HAP-1 (cell line): ENCODE results near the gene FBLN1.
"Not testable (repeated sequence)": the region's sequence is repeated elsewhere in the genome, so short reads cannot be mapped to it uniquely, and the experiment has no call there.

Experiments
- DNase-seq, 2 experiments: peaks; one replicate each; pipeline ENCODE4 v3.0.0-alpha.2; 2016 to 2020; ENCODE audit warnings: low spot score in 2 of 2
- H3K27me3 ChIP-seq: fragments of 250-450 bp; sonication (Bioruptor Pico); 2 replicates; pipeline ENCODE4 v1.5.1; 2020; ENCODE audit warnings: low read depth, mild to moderate bottlenecking, moderate library complexity
- H3K36me3 ChIP-seq: fragments of 250-450 bp; sonication (Bioruptor Pico); replicated peaks from 2 replicates; pipeline ENCODE4 v1.5.1; 2020; ENCODE audit warnings: mild to moderate bottlenecking
- H3K4me1 ChIP-seq: fragments of 250-450 bp; sonication (Bioruptor Pico); 2 replicates; pipeline ENCODE4 v1.5.1; 2020; ENCODE audit warnings: mild to moderate bottlenecking
- H3K4me3 ChIP-seq: fragments of 250-450 bp; sonication (Bioruptor Pico); 2 replicates; pipeline ENCODE4 v1.5.1; 2020; ENCODE audit warnings: mild to moderate bottlenecking, moderate library complexity
- H3K9me3 ChIP-seq: fragments of 250-450 bp; sonication (Bioruptor Pico); 2 replicates; pipeline ENCODE4 v1.5.1; 2020; ENCODE audit warnings: mild to moderate bottlenecking, moderate library complexity
- in situ Hi-C: fragments of 300-500 bp; cut with MboI; formaldehyde crosslinking; loops from 3 replicates; pipeline ENCODE4 v1.14.3; 2020; ENCODE audit warnings: low sequenced_read_pairs, inconsistent platforms, mixed read lengths

The FBLN1 gene

DNA sequence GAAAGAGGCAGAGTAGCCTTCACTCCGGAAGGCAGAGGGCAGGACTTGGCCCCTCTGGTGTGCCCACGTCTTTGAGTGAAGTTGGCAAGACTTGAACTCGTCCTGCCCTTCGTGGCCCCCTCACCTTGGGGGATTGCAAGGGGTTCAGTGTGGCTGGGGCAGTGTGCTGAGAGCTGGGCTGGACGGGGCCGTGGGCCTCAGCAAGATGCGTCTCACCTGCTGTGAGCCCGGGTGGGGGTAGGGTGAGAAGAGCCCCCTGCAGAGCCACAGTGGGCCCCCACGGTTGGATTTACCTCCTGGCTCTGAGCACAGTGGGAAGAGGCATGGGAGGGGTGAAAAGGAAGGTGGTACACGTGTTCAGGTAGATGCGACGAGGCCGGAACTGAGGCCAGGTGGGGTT is 87.6 kb downstream of the FBLN1 start:
- DNase-seq: no peak
- H3K36me3 ChIP-seq: no peaks in the 10 kb centered on the region
- no peaks in the 10 kb centered on the region for H3K27me3 ChIP-seq
- H3K9me3 ChIP-seq: no peaks in the 10 kb centered on the region
- no peaks in the 10 kb centered on the region for H3K4me1 ChIP-seq
- in situ Hi-C loops: no loop called here
- no peak overlapping the region for H3K4me3 ChIP-seq

- DNase-seq, H3K27me3 ChIP-seq, H3K9me3 ChIP-seq, H3K4me1 ChIP-seq, H3K4me3 ChIP-seq, H3K36me3 ChIP-seq, in situ Hi-C loops: not testable (repeated sequence)
Observed at GRCh38 chr22:45591633-45592213, 89.0 kb downstream of the FBLN1 start.

- Histone ChIP-seq H3K4me1 (no peaks in the 10 kb centered on the region), H3K36me3 (no peaks in the 10 kb centered on the region), H3K4me3 (no peak overlapping the region), H3K9me3 (no peaks in the 10 kb centered on the region), H3K27me3 (no peaks in the 10 kb centered on the region)
- no peak for DNase-seq
- in situ Hi-C loops: no loop called here
Observed at GRCh38 chr22:45594123-45594941, 91.6 kb downstream of the FBLN1 start.

- in situ Hi-C loops: no loop called here
- no peaks in the 10 kb centered on the region for H3K9me3 ChIP-seq
- H3K27me3 ChIP-seq: no peaks in the 10 kb centered on the region
- no peaks in the 10 kb centered on the region for H3K4me1 ChIP-seq
- no peaks in the 10 kb centered on the region for H3K36me3 ChIP-seq
- DNase-seq: no peak
- no peak overlapping the region for H3K4me3 ChIP-seq
Observed at GRCh38 chr22:45597460-45598192, 94.9 kb downstream of the FBLN1 start.

- no peaks in the 10 kb centered on the region for H3K9me3 ChIP-seq
- in situ Hi-C loops: no loop called here
- H3K4me3 ChIP-seq: no peak overlapping the region
- no peaks in the 10 kb centered on the region for H3K27me3 ChIP-seq
- H3K4me1 ChIP-seq: no peaks in the 10 kb centered on the region
- DNase-seq: no peak
- H3K36me3 ChIP-seq: no peaks in the 10 kb centered on the region
Observed at GRCh38 chr22:45598596-45599217, 96.0 kb downstream of the FBLN1 start.

GRCh38 chr22:45599836-45600577 is 97.3 kb downstream of the FBLN1 start:
- no peak overlapping the region for H3K4me3 ChIP-seq
- H3K27me3 ChIP-seq: no peaks in the 10 kb centered on the region
- no peaks in the 10 kb centered on the region for H3K36me3 ChIP-seq
- no peak for DNase-seq
- in situ Hi-C loops: no loop called here
- H3K9me3 ChIP-seq: no peaks in the 10 kb centered on the region
- no peaks in the 10 kb centered on the region for H3K4me1 ChIP-seq

DNA sequence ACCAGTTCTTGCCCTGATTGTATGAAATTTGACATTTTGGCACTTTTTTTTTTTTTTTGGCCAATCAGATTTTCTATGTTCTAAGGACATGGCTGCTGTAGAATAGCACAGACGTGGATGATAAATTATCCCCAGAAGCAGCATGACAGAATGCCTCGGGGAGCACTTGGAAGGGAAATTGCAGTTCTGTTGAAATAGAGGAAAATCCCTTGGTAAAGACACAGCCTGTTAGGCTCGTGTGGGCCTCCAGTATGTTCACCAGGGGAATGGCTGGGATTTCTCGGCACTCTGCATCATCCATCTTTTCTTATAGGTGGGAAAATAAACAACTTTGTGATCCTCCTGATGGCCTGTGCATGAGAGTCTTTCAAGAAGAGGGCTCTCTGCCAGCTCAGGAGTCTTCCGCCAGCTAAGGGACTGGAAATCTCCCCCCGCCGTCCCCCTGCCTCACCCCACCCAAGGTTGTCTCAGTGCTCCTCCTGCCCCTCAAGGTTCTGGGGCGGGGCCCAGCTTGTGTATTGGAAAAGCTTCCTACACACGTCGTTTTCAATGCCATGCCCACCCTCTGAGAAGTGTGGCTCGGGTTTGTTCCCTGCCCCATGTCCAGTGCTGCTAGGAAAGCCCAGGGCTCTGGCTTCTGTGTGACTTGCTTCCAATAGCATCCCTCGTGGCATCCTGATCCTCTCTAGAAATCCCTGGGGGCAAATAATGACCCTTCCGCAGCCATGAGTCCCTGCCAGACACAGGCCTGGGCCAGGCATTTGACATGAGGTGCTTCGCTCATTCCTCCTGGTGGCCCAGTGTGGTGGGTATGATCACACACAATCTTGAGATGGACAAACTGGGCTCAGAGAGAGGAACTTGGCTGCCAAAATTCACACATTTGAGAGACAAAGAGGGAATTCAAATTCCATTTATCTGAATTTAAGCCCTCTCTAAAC is 98.4 kb downstream of the FBLN1 start:
- no peaks in the 10 kb centered on the region for H3K4me1 ChIP-seq
- H3K36me3 ChIP-seq: no peaks in the 10 kb centered on the region
- DNase-seq: no peak
- H3K4me3 ChIP-seq: no peak overlapping the region
- no peaks in the 10 kb centered on the region for H3K27me3 ChIP-seq
- H3K9me3 ChIP-seq: no peaks in the 10 kb centered on the region
- in situ Hi-C loops: no loop called here

- Histone ChIP-seq H3K4me1 (no peaks in the 10 kb centered on the region), H3K9me3 (no peaks in the 10 kb centered on the region), H3K27me3 (no peaks in the 10 kb centered on the region), H3K4me3 (no peak overlapping the region), H3K36me3 (no peaks in the 10 kb centered on the region)
- no peak for DNase-seq
- in situ Hi-C loops: no loop called here
Observed at GRCh38 chr22:45602004-45602733, 99.5 kb downstream of the FBLN1 start.

DNA sequence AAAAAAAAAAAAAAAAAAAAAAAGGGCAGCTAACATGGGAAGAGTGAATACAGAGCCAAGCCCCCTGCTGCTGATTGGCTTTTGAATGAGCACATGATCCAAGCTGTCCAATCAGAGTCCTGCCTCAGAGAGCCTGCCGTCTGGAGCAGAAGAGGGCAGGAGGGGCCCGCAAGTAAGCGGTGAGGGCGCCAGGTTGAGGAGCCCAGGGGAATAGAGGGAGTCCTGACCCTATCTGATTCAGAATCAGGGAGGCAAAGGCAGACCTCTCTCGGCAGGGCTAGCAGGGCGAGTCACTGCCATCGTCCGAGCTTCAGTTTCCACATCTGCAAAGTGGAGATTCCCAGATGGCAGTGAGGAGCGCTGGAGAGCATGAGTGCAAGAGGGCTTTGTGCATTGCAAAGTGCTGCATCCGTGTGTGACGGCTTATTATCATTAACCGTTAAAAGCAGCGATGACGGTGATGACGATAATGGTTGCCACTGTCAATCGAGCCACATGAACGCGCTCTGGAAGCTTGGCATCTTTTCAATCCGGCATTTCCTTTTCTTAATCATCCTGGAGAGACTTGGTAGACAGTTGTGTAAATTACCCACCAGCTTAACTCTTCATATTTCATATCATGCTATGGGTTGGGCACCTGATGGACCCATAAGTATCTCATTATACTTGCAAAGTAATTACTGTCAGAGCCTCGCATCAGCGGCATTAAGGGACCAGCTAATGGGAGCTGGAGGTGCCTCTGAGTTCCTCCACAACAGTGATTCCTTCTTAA is 100.3 kb downstream of the FBLN1 start:
- Histone ChIP-seq H3K27me3 (no peaks in the 10 kb centered on the region), H3K9me3 (no peaks in the 10 kb centered on the region), H3K4me1 (no peaks in the 10 kb centered on the region), H3K36me3 (no peaks in the 10 kb centered on the region), H3K4me3 (no peak overlapping the region)
- peak in 1 of 2 experiments; percentile 42 for DNase-seq
- in situ Hi-C loops: no loop called here

- Histone ChIP-seq H3K4me3 (no peak overlapping the region), H3K4me1 (no peaks in the 10 kb centered on the region), H3K27me3 (no peaks in the 10 kb centered on the region), H3K36me3 (no peaks in the 10 kb centered on the region), H3K9me3 (no peaks in the 10 kb centered on the region)
- DNase-seq: no peak
- in situ Hi-C loops: no loop called here
Observed at GRCh38 chr22:45603619-45604018, 100.9 kb downstream of the FBLN1 start.

DNA sequence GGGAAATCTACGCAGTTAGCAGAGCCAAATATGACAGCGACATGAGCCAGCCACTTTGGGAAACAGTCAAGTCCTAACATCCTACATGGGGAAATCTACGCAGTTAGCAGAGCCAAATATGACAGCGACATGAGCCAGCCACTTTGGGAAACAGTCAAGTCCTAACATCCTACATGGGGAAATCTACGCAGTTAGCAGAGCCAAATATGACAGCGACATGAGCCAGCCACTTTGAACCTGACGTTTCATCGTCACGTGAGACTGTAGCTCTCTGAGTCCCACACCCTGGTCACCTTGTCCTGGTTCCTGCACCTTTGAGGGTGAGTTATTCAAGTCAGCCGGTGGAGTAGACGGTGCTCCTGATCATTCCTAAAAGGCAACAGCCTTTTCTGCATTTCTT is 105.4 kb downstream of the FBLN1 start:
- in situ Hi-C loops, H3K9me3 ChIP-seq, H3K4me3 ChIP-seq, H3K36me3 ChIP-seq, H3K4me1 ChIP-seq, DNase-seq, H3K27me3 ChIP-seq: not testable (repeated sequence)
